Activated CD8-positive, alpha-beta T cell treated with anti-CD3 and anti-CD28 coated beads for 36 hours (primary cell): Measurements from ENCODE around the gene C1orf174. TPM values are rescaled to one million over a fixed set of nuclear protein-coding genes. Genes with fewer than 3 reads are reported as not detected.

Experiments used
- ATAC-seq: fragments of 200-7000 bp; cut with Tn5 transposase; one replicate; pipeline ENCODE4 v1.10.0; 2021; ENCODE audit warnings: mild to moderate bottlenecking, moderate library complexity
- CTCF ChIA-PET: fragments of 350-600 bp; sonication (Branson Sonifier 250); formaldehyde crosslinking; loops from one replicate; lab custom pipeline; 2021; ENCODE audit warnings: antibody characterized with exemption; lab: Charles Lee
- POLR2A ChIA-PET: fragments of 350-600 bp; sonication (Branson Sonifier 250); formaldehyde crosslinking; loops from one replicate; lab custom pipeline; 2021; ENCODE audit warnings: antibody characterized with exemption; lab: Charles Lee
- DNase-seq: peaks from one replicate; pipeline ENCODE4 v3.0.0-alpha.2; 2020
- H3K27ac Mint-ChIP-seq: one replicate; pipeline ENCODE4 v1.8.0; 2021; ENCODE audit warnings: mild to moderate bottlenecking, mixed read lengths
- H3K27me3 Mint-ChIP-seq: one replicate; pipeline ENCODE4 v1.8.0; 2021; ENCODE audit warnings: mixed read lengths
- H3K36me3 Mint-ChIP-seq: one replicate; pipeline ENCODE4 v1.8.0; 2021; ENCODE audit warnings: low read depth, mixed read lengths
- H3K4me1 Mint-ChIP-seq: one replicate; pipeline ENCODE4 v1.8.0; 2021; ENCODE audit warnings: low read depth, mixed read lengths
- H3K4me3 Mint-ChIP-seq: one replicate; pipeline ENCODE4 v1.8.0; 2021; ENCODE audit warnings: mild to moderate bottlenecking, moderate library complexity, mixed read lengths
- H3K9me3 Mint-ChIP-seq: one replicate; pipeline ENCODE4 v1.8.0; 2021; ENCODE audit warnings: mixed read lengths
- CTCF ChIP-seq: fragments of 200-600 bp; IDR thresholded peaks from one replicate; pipeline ENCODE4 v1.8.0; 2022; ENCODE audit warnings: antibody characterized with exemption, mild to moderate bottlenecking
- intact Hi-C: fragments of 100-400 bp; cut with micrococcal nuclease; formaldehyde crosslinking; loops from one replicate; pipeline ENCODE4 v1.10.0; 2022
- total RNA-seq, 2 experiments: library from RNA; stranded (reverse); gene quantifications; one replicate each; pipeline ENCODE4 v1.2.3, GENCODE V29; 2021

The C1orf174 gene
- total RNA-seq, 2 experiments from 2014 or later: 43.7 to 44.0 TPM

- TF ChIP-seq CTCF: no peak
- H3K36me3 Mint-ChIP-seq: peaks cover 27% of the 10 kb centered on the region
- CTCF ChIA-PET: interaction anchor here (1.5 kb wide), 2 partner anchors 10 to 22 kb away, joined by 3 read pairs; no protein-coding TSS in a partner anchor
- H3K9me3 Mint-ChIP-seq: peaks cover 3% of the 10 kb centered on the region
- POLR2A ChIA-PET: no interaction called here
- DNase-seq (no peak), ATAC-seq (no peak)
- peaks cover 5% of the 10 kb centered on the region for H3K4me1 Mint-ChIP-seq
- intact Hi-C loops: no loop called here
- H3K27me3 Mint-ChIP-seq: no peaks in the 10 kb centered on the region
- H3K27ac Mint-ChIP-seq: peak overlapping the region; percentile 38
- no peak overlapping the region for H3K4me3 Mint-ChIP-seq
These were observed 19.5 kb downstream of the C1orf174 start for GRCh38 chr1:3880429-3881192.

GRCh38 chr1:3879787-3880428 lies 20.2 kb downstream of the C1orf174 start:
- no peak for TF ChIP-seq CTCF
- H3K27me3 Mint-ChIP-seq: no peaks in the 10 kb centered on the region
- DNase-seq (no peak), ATAC-seq (no peak)
- peaks cover 30% of the 10 kb centered on the region for H3K36me3 Mint-ChIP-seq
- intact Hi-C loops: no loop called here
- H3K27ac Mint-ChIP-seq: no peak overlapping the region
- peaks cover 5% of the 10 kb centered on the region for H3K4me1 Mint-ChIP-seq
- no peak overlapping the region for H3K4me3 Mint-ChIP-seq
- ChIA-PET CTCF (interaction anchor here (1.5 kb wide), 1 partner anchor 11 kb away, joined by 3 read pairs; no protein-coding TSS in a partner anchor), POLR2A (no interaction called here)
- peaks cover 3% of the 10 kb centered on the region for H3K9me3 Mint-ChIP-seq

GRCh38 chr1:3879099-3879498 lies 21.0 kb downstream of the C1orf174 start:
- H3K4me1 Mint-ChIP-seq: peaks cover 5% of the 10 kb centered on the region
- peaks cover 31% of the 10 kb centered on the region for H3K36me3 Mint-ChIP-seq

GRCh38 chr1:3876716-3877115 lies 23.4 kb downstream of the C1orf174 start:
- ATAC-seq: no peak
- peaks cover 3% of the 10 kb centered on the region for H3K9me3 Mint-ChIP-seq
- intact Hi-C loops: no loop called here
- peaks cover 5% of the 10 kb centered on the region for H3K4me1 Mint-ChIP-seq
- H3K4me3 Mint-ChIP-seq: no peak overlapping the region
- ChIA-PET POLR2A (no interaction called here), CTCF (no interaction called here)
- no peak overlapping the region for H3K27ac Mint-ChIP-seq
- no peak for DNase-seq
- H3K27me3 Mint-ChIP-seq: no peaks in the 10 kb centered on the region
- H3K36me3 Mint-ChIP-seq: peaks cover 38% of the 10 kb centered on the region
- no peak for TF ChIP-seq CTCF

More at GRCh38 chr1:3879099-3879498, 21.0 kb downstream of the C1orf174 start:
- CTCF ChIA-PET: no interaction called here
- Mint-ChIP-seq H3K9me3 (peaks cover 3% of the 10 kb centered on the region), H3K4me3 (no peak overlapping the region), H3K27me3 (no peaks in the 10 kb centered on the region), H3K27ac (no peak overlapping the region)
- POLR2A ChIA-PET: no interaction called here
- TF ChIP-seq CTCF: no peak
- ATAC-seq: no peak
- intact Hi-C loops: no loop called here
- no peak for DNase-seq

- no peak for TF ChIP-seq CTCF
- Mint-ChIP-seq H3K27ac (no peak overlapping the region), H3K9me3 (peaks cover 3% of the 10 kb centered on the region), H3K4me1 (no peaks in the 10 kb centered on the region), H3K36me3 (peaks cover 38% of the 10 kb centered on the region), H3K4me3 (no peak overlapping the region), H3K27me3 (no peaks in the 10 kb centered on the region)
- no peak for ATAC-seq
- ChIA-PET CTCF (no interaction called here), POLR2A (no interaction called here)
- intact Hi-C loops: no loop called here
- no peak for DNase-seq
These were observed 25.3 kb downstream of the C1orf174 start for GRCh38 chr1:3874736-3875135.
